T-helper 2 cell treated with Interferon-gamma antibody and Interleukin-4, amounts not matched to agents 5 μg/mL and 100 μg/mL, for 36 hours (primary cell): ENCODE measurements around the gene E4F1.
A peak's percentile ranks its signal among the peaks of the same experiment; 100 is the strongest.

ENCODE experiments used
- DNase-seq: peaks from one replicate; pipeline ENCODE4 v3.0.0; 2021; ENCODE audit warnings: low spot score
- H3K27ac Mint-ChIP-seq: one replicate; pipeline ENCODE4 v1.8.0; 2021; ENCODE audit warnings: mild to moderate bottlenecking, mixed read lengths
- H3K27me3 Mint-ChIP-seq: one replicate; pipeline ENCODE4 v1.8.0; 2021; ENCODE audit warnings: low read depth, mixed read lengths
- H3K36me3 Mint-ChIP-seq: one replicate; pipeline ENCODE4 v1.8.0; 2021; ENCODE audit warnings: low read depth, mixed read lengths
- H3K4me1 Mint-ChIP-seq: one replicate; pipeline ENCODE4 v1.8.0; 2021; ENCODE audit warnings: low read depth, mixed read lengths
- H3K4me3 Mint-ChIP-seq: one replicate; pipeline ENCODE4 v1.8.0; 2022; ENCODE audit warnings: mild to moderate bottlenecking, moderate library complexity, mixed read lengths
- H3K9me3 Mint-ChIP-seq: one replicate; pipeline ENCODE4 v1.8.0; 2021; ENCODE audit warnings: mixed read lengths

The E4F1 gene

DNA sequence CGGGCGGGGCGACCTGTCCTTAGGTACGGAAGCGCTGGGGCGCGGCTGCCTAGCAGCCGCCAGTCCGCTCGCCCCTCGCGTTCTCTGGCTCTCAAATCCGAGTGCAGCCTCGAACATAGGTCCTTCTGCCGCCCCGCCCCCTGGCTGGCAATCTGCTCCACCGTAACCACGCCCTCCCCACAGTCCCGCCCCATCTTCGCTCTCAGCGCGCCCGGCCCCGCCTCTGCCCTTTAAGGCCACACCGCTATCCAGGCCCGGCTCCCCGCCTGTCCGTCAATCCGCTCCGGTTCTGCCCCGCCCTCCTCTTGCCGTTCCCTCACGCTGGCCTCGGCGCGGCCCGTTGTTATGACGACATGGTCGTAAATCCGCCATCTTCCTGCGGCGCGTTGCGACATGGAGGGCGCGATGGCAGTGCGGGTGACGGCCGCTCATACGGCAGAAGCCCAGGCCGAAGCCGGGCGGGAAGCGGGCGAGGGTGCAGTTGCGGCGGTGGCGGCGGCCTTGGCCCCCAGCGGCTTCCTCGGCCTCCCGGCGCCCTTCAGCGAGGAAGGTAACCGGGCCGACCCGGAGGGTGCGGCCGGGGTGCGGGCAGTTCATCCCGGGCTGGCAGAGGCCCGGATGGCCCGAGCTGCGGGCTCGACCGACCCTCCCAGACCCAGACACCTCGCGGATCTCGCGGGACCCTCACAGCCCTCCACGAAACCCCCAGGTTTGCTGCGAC, at the start of gene E4F1:
E4F1 (plus strand) TSS at position 371 of the 721 bp plus-strand sequence; CDS start at position 394, 23 bp downstream.
- Mint-ChIP-seq H3K9me3 (no peaks in the 10 kb centered on the region), H3K27me3 (no peaks in the 10 kb centered on the region), H3K36me3 (no peaks in the 10 kb centered on the region)

DNA sequence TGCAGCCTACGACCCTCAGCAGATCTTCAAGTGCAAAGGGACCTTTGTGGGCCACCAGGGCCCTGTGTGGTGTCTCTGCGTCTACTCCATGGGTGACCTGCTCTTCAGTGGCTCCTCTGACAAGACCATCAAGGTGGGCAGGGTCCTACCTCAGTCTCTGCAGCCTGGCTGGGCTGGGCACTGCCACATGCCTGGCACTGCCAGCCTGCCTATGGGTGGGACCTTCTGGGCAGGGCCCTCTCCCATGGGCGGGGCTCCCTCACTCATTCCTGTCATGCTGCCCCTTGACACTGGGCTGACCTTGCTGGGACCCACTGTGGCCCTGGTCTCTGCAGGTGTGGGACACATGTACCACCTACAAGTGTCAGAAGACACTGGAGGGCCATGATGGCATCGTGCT, 49.5 kb upstream of the E4F1 start:
- no peak for DNase-seq
- no peak overlapping the region for H3K27ac Mint-ChIP-seq
- H3K4me1 Mint-ChIP-seq = no peaks in the 10 kb centered on the region
- H3K4me3 Mint-ChIP-seq = no peak overlapping the region
- H3K27me3 Mint-ChIP-seq = no peaks in the 10 kb centered on the region
- H3K36me3 Mint-ChIP-seq = peaks cover 14% of the 10 kb centered on the region
- H3K9me3 Mint-ChIP-seq = no peaks in the 10 kb centered on the region

More for the DNA sequence above, at the start of gene E4F1:
- peak; percentile 99 for DNase-seq
- Mint-ChIP-seq H3K4me1 (no peaks in the 10 kb centered on the region), H3K4me3 (peak within 1 kb of the TSS; percentile 86), H3K27ac (peak within 1 kb of the TSS; percentile 82)

- DNase-seq = no peak
- Mint-ChIP-seq H3K4me3 (no peak overlapping the region), H3K36me3 (peaks cover 14% of the 10 kb centered on the region), H3K27ac (no peak overlapping the region), H3K4me1 (no peaks in the 10 kb centered on the region), H3K9me3 (no peaks in the 10 kb centered on the region), H3K27me3 (no peaks in the 10 kb centered on the region)
Observed at GRCh38 chr16:2174396-2175131, 48.8 kb upstream of the E4F1 start.

DNA sequence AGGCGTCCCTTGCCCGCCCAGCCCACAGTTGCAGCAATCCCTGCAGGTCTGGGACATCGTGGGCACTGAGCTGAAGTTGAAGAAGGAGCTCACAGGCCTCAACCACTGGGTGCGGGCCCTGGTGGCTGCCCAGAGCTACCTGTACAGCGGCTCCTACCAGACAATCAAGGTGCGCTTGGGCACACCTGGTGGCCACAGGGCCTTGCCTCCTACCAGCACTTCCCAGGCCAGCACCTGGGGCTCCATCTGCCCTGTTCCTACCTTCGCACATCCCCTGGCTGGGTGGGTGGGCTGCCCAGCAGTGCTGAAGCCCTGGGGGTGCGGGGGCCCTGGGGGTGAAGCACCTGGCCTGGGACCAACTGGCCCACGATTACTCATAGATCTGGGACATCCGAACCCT, 47.9 kb upstream of the E4F1 start:
- no peak for DNase-seq
- H3K27ac Mint-ChIP-seq = no peak overlapping the region
- peaks cover 14% of the 10 kb centered on the region for H3K36me3 Mint-ChIP-seq
- H3K9me3 Mint-ChIP-seq = no peaks in the 10 kb centered on the region
- no peaks in the 10 kb centered on the region for H3K27me3 Mint-ChIP-seq
- H3K4me1 Mint-ChIP-seq = no peaks in the 10 kb centered on the region
- H3K4me3 Mint-ChIP-seq = no peak overlapping the region

DNA sequence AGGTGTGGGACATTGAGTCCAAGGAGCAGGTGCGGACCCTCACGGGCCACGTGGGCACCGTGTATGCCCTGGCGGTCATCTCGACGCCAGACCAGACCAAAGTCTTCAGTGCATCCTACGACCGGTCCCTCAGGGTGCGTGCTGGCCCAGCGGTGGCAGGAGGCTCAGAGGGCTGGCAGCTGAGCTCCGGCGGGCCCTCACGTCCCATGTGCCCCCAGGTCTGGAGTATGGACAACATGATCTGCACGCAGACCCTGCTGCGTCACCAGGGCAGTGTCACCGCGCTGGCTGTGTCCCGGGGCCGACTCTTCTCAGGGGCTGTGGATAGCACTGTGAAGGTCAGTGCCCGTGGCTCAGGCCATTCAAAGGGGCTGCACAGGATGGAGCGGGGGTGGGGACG, 47.3 kb upstream of the E4F1 start:
- no peaks in the 10 kb centered on the region for H3K9me3 Mint-ChIP-seq
- H3K27me3 Mint-ChIP-seq = no peaks in the 10 kb centered on the region
- H3K4me1 Mint-ChIP-seq = no peaks in the 10 kb centered on the region
- peaks cover 14% of the 10 kb centered on the region for H3K36me3 Mint-ChIP-seq
- no peak overlapping the region for H3K4me3 Mint-ChIP-seq
- DNase-seq = no peak
- H3K27ac Mint-ChIP-seq = no peak overlapping the region

GRCh38 chr16:2177101-2177500, 46.3 kb upstream of the E4F1 start:
- Mint-ChIP-seq H3K9me3 (no peaks in the 10 kb centered on the region), H3K27me3 (no peaks in the 10 kb centered on the region), H3K4me3 (no peak overlapping the region), H3K36me3 (peaks cover 14% of the 10 kb centered on the region), H3K27ac (no peak overlapping the region), H3K4me1 (no peaks in the 10 kb centered on the region)
- no peak for DNase-seq

- DNase-seq = no peak
- Mint-ChIP-seq H3K4me1 (no peaks in the 10 kb centered on the region), H3K4me3 (no peak overlapping the region), H3K9me3 (no peaks in the 10 kb centered on the region), H3K27ac (no peak overlapping the region), H3K27me3 (no peaks in the 10 kb centered on the region), H3K36me3 (peaks cover 14% of the 10 kb centered on the region)
Observed at GRCh38 chr16:2177561-2177960, 45.8 kb upstream of the E4F1 start.

DNA sequence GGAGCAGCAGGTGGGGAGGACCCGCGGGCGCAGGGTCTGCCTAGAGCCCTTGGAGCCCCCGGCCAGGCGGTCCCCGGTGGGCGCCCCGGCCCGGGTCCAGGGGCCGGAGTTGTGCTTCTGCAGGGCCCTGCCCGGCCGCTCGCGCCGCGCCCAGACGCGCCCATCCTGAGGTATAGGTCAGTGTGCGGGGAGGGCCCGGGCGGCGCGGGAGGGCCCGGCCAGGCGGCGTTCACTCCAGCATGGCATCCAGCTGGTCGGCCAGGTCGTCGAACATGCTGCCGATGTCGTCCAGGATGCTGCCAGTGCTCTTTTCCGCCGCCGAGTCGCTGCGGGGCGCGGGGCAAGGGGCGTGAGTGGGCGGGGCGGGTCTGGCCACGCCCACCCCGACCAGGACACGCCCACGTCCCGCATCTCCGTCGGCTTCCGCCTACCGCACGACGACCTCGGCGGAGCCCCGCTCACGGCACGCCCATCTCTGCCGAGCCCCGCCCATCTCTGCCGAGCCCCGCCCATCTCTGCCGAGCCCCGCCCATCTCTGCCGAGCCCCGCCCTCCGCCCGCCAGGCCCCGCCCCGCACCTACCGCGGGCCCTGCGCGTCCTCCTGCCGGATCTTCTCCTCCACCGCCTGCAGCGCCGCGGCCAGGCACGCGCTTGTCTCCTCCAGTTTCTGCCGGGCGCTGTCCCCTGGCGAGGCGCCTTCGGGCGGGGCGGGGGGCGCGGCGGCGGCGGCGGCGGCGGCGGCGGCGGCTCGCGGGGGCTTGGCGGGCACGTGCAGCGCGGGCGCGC, 44.9 kb upstream of the E4F1 start:
- Mint-ChIP-seq H3K27me3 (no peaks in the 10 kb centered on the region), H3K4me3 (no peak overlapping the region), H3K9me3 (no peaks in the 10 kb centered on the region), H3K27ac (no peak overlapping the region), H3K4me1 (no peaks in the 10 kb centered on the region), H3K36me3 (peaks cover 14% of the 10 kb centered on the region)
- DNase-seq = peak; percentile 19

DNA sequence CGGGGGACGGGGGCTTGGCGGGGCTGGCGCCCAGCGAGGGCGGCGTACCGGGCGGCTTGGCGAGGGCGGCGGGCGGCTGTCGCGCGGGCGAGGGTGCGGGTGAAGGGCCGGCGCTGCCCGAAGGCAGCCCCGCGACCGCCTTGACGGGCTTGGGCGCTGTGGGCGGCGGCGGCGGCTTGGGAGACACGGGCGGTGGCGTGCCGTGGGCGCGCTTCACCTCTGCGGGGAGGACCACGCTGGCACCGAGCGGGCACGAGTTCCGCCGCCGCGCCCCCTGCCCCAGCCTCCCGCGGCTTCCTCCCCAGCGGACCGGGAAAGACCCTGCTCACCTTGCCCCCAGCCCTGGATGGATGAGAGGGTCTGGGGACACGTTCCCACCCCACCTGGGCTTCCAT, 44.3 kb upstream of the E4F1 start:
- Mint-ChIP-seq H3K27ac (no peak overlapping the region), H3K4me3 (no peak overlapping the region), H3K27me3 (no peaks in the 10 kb centered on the region), H3K9me3 (no peaks in the 10 kb centered on the region), H3K36me3 (peaks cover 10% of the 10 kb centered on the region), H3K4me1 (no peaks in the 10 kb centered on the region)
- DNase-seq = no peak

- no peaks in the 10 kb centered on the region for H3K4me1 Mint-ChIP-seq
- H3K9me3 Mint-ChIP-seq = no peaks in the 10 kb centered on the region
- no peaks in the 10 kb centered on the region for H3K27me3 Mint-ChIP-seq
- DNase-seq = no peak
- no peak overlapping the region for H3K4me3 Mint-ChIP-seq
- no peak overlapping the region for H3K27ac Mint-ChIP-seq
- peaks cover 9% of the 10 kb centered on the region for H3K36me3 Mint-ChIP-seq
Observed at GRCh38 chr16:2179576-2179975, 43.8 kb upstream of the E4F1 start.

DNA sequence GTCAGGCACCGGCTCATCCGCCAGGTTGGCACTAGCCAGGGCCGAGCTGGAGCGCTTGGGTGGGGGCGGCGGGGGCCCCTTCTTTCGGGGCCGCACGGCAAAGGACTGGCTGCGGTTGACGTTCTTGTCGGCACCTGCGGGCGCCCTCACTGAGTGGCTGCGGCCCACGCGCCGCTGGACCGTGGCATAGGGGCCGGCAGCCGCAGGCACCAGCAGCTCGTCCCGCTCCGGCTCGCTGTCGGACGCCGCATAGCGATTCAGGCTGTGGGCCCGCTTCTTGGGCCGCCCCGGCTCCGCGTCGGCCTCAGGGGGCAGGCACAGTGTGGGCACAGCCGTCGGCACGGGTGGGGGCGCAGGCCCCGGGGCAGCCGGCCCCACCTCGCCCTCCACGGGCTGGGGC, 42.9 kb upstream of the E4F1 start:
- no peak overlapping the region for H3K4me3 Mint-ChIP-seq
- H3K4me1 Mint-ChIP-seq = no peaks in the 10 kb centered on the region
- H3K27ac Mint-ChIP-seq = no peak overlapping the region
- H3K36me3 Mint-ChIP-seq = peaks cover 7% of the 10 kb centered on the region
- H3K9me3 Mint-ChIP-seq = no peaks in the 10 kb centered on the region
- H3K27me3 Mint-ChIP-seq = no peaks in the 10 kb centered on the region
- no peak for DNase-seq

- no peak overlapping the region for H3K4me3 Mint-ChIP-seq
- no peaks in the 10 kb centered on the region for H3K9me3 Mint-ChIP-seq
- H3K27me3 Mint-ChIP-seq = no peaks in the 10 kb centered on the region
- H3K4me1 Mint-ChIP-seq = no peaks in the 10 kb centered on the region
- H3K36me3 Mint-ChIP-seq = peaks cover 3% of the 10 kb centered on the region
- DNase-seq = no peak
- H3K27ac Mint-ChIP-seq = no peak overlapping the region
Observed at GRCh38 chr16:2180962-2181923, 42.1 kb upstream of the E4F1 start.

DNA sequence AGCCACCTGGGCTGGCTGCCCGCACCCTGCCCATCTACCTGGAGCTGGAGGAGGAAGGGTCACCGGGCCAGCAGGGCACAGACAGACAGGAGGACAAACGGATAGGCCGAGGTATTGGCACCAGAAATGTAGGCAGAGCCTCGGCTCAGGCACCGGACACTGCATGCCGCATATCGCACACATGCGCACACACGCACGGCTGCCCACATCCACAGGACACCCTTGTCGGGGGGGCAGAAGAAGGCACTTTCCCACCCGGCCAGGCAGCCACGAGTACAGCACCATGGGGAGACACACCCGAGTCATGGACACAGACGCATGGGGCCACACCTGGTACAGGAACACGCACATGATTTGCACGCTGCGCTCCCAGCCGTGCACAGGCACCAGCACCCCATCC, 41.4 kb upstream of the E4F1 start:
- Mint-ChIP-seq H3K9me3 (no peaks in the 10 kb centered on the region), H3K27ac (peak overlapping the region; percentile 26), H3K27me3 (no peaks in the 10 kb centered on the region), H3K4me1 (no peaks in the 10 kb centered on the region), H3K36me3 (peaks cover under 1% of the 10 kb centered on the region), H3K4me3 (no peak overlapping the region)
- no peak for DNase-seq
